ENCODE measurements around the gene ZNF407.
A peak's percentile ranks its signal among the peaks of the same experiment; 100 is the strongest.

ZNF407 gene

DNA sequence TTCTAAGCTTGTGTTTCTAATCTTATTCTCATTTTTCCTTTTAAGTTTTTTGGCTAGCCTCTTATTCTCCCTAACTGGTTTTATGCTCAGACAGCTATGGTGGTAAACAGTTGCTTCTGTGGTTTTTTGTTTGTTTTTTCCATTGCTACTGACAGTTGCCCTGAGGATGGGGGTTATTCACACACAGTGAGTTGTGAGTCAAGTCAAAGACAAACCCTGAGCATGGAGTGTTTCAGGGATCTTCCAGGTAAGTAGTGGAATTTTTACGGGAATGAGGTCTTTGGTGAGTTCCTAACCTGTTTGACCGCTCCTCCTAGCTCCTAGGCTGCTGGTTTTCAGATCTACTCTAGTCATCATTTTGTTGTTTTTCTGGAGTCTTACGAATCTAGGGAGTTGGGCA lies 162.8 kb downstream of the ZNF407 start:
- TF ChIP-seq, protein P1, sequence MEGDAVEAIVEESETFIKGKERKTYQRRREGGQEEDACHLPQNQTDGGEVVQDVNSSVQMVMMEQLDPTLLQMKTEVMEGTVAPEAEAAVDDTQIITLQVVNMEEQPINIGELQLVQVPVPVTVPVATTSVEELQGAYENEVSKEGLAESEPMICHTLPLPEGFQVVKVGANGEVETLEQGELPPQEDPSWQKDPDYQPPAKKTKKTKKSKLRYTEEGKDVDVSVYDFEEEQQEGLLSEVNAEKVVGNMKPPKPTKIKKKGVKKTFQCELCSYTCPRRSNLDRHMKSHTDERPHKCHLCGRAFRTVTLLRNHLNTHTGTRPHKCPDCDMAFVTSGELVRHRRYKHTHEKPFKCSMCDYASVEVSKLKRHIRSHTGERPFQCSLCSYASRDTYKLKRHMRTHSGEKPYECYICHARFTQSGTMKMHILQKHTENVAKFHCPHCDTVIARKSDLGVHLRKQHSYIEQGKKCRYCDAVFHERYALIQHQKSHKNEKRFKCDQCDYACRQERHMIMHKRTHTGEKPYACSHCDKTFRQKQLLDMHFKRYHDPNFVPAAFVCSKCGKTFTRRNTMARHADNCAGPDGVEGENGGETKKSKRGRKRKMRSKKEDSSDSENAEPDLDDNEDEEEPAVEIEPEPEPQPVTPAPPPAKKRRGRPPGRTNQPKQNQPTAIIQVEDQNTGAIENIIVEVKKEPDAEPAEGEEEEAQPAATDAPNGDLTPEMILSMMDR (IDR thresholded peaks at IDR 0.05; ENCODE audit: control insufficient read depth, extremely low read depth, insufficient read depth), result no peak
- DNase-seq (ENCODE audit: low read depth), result peak; percentile 8

DNA sequence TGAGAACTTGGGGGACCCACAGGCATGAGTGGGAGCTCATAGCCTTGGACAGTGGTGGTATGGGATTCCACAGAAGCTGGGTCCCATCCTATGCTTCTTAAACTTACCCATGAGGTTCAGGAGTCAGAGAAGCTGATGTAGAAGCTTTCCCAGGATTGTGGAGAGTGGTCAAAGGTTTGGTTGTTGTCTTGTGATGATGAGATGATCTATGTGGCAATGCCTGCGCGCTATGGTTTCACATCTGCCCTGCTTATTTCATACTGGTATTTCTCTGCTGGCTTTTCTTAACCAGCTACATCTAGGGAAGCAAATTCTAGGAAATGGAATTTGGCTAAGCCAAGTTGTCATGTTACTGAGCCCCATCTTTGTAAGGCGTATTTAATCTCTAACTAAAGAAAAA lies 168.6 kb downstream of the ZNF407 start:
- TF ChIP-seq, protein P1 (IDR thresholded peaks at IDR 0.05; ENCODE audit: control insufficient read depth, extremely low read depth, insufficient read depth), result no peak
- no peak overlapping the region for H3K4me3 ChIP-seq (ENCODE audit: low read depth, low read length)
- no peak for DNase-seq (ENCODE audit: low read depth)

More for the DNA sequence above, 162.8 kb downstream of the ZNF407 start:
- H3K4me3 ChIP-seq (ENCODE audit: low read depth, low read length), result no peak overlapping the region

GRCh38 chr18:74768096-74768495 lies 170.4 kb downstream of the ZNF407 start:
- DNase-seq (ENCODE audit: low read depth), result no peak
- TF ChIP-seq, protein P1 (IDR thresholded peaks at IDR 0.05; ENCODE audit: control insufficient read depth, extremely low read depth, insufficient read depth), result no peak
- no peak overlapping the region for H3K4me3 ChIP-seq (ENCODE audit: low read depth, low read length)

- TF ChIP-seq, protein P1 (IDR thresholded peaks at IDR 0.05; ENCODE audit: control insufficient read depth, extremely low read depth, insufficient read depth), result no peak
- no peak overlapping the region for H3K4me3 ChIP-seq (ENCODE audit: low read depth, low read length)
- no peak for DNase-seq (ENCODE audit: low read depth)
Observed at GRCh38 chr18:74773171-74773624, 175.5 kb downstream of the ZNF407 start.

- TF ChIP-seq, protein P1 (IDR thresholded peaks at IDR 0.05; ENCODE audit: control insufficient read depth, extremely low read depth, insufficient read depth), result no peak
- no peak overlapping the region for H3K4me3 ChIP-seq (ENCODE audit: low read depth, low read length)
- no peak for DNase-seq (ENCODE audit: low read depth)
Observed at GRCh38 chr18:74774486-74774885, 176.8 kb downstream of the ZNF407 start.

DNA sequence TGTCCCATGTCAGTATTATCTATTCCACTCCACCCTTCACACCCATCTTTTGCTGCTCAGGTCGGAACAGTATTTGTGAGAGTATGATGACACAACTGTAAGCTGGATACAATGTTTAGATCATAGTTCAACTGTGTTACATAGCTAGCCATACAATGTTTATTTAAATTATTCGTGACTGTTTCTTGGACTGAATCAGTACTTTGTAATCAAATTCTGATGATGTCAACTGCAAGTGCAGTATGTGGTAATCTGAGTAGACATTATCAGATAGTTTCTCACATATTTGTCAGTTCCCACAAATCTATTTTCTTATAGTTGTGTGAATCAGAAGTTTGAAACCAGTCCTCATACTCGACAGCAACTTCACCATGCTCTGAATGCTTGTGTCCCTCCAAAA lies 177.6 kb downstream of the ZNF407 start:
- no peak for DNase-seq (ENCODE audit: low read depth)
- TF ChIP-seq, protein P1 (IDR thresholded peaks at IDR 0.05; ENCODE audit: control insufficient read depth, extremely low read depth, insufficient read depth), result no peak
- no peak overlapping the region for H3K4me3 ChIP-seq (ENCODE audit: low read depth, low read length)

GRCh38 chr18:74778191-74778847 lies 180.6 kb downstream of the ZNF407 start:
- no peak overlapping the region for H3K4me3 ChIP-seq (ENCODE audit: low read depth, low read length)
- no peak for DNase-seq (ENCODE audit: low read depth)
- TF ChIP-seq, protein P1 (IDR thresholded peaks at IDR 0.05; ENCODE audit: control insufficient read depth, extremely low read depth, insufficient read depth), result no peak
